PC-9 (cell line): ENCODE results near the gene GYPB.
"Not testable (repeated sequence)": the region's sequence is repeated elsewhere in the genome, so short reads cannot be mapped to it uniquely, and the experiment has no call there.

Source experiments
- CTCF ChIP-seq: fragments of 200-600 bp; sonication (generic); conservative IDR thresholded peaks from 2 replicates; pipeline ENCODE4 v1.6.1; 2017; ENCODE audit warnings: mixed run types, antibody characterized with exemption, mild to moderate bottlenecking, moderate library complexity
- EZH2 ChIP-seq: fragments of 200-600 bp; sonication (generic); IDR thresholded peaks from 2 replicates; pipeline ENCODE4 v1.8.0; 2017; ENCODE audit warnings: antibody characterized with exemption, low read depth

GRCh38 chr4:144018223-144019000, 768 bp downstream of the GYPB start:
- TF ChIP-seq CTCF, EZH2: not testable (repeated sequence)
